Measurements from ENCODE around the gene TRPC3.

- TF ChIP-seq CTCF (IDR thresholded peaks at IDR 0.05) = no peak
- no peak for TF ChIP-seq POLR2A (IDR thresholded peaks at IDR 0.05)
- no peak for TF ChIP-seq POLR2AphosphoS5 (IDR thresholded peaks at IDR 0.05)
- TF ChIP-seq EP300 (IDR thresholded peaks at IDR 0.05) = no peak
Measured at GRCh38 chr4:121888134-121888533, 63.7 kb downstream of the TRPC3 start.
